H9 (cell line): ENCODE measurements around the gene CSNK1A1L. TPM values are rescaled to one million over a fixed set of nuclear protein-coding genes. Genes with fewer than 3 reads are reported as not detected.

Experiments used
- DNase-seq: peaks from one replicate; pipeline ENCODE4 v3.0.0-alpha.2; 2017
- H2AFZ ChIP-seq: one replicate; pipeline ENCODE4 v1.6.1; 2013; ENCODE audit warnings: mild to moderate bottlenecking, low read length, control low read depth, moderate library complexity
- H2AK5ac ChIP-seq: 2 replicates; pipeline ENCODE4 v1.6.1; 2013; ENCODE audit warnings: low read length, control low read depth, mixed read lengths; ENCODE audit not compliant: insufficient read length
- H2BK120ac ChIP-seq: one replicate; pipeline ENCODE4 v1.6.1; 2013; ENCODE audit warnings: low read depth, mild to moderate bottlenecking, low read length, control low read depth, inconsistent platforms; ENCODE audit not compliant: poor library complexity, severe bottlenecking
- H2BK12ac ChIP-seq: 2 replicates; pipeline ENCODE4 v1.6.1; 2013; ENCODE audit warnings: low read length, control low read depth, mixed read lengths, low read depth; ENCODE audit not compliant: insufficient read length
- H2BK15ac ChIP-seq: 2 replicates; pipeline ENCODE4 v1.6.1; 2013; ENCODE audit warnings: low read depth, low read length, control low read depth
- H2BK20ac ChIP-seq: one replicate; pipeline ENCODE4 v1.6.1; 2013; ENCODE audit warnings: low read depth, mild to moderate bottlenecking, low read length, control low read depth, inconsistent platforms; ENCODE audit not compliant: poor library complexity, severe bottlenecking
- H2BK5ac ChIP-seq: 2 replicates; pipeline ENCODE4 v1.6.1; 2013; ENCODE audit warnings: low read length, control low read depth, mixed read lengths; ENCODE audit not compliant: insufficient read length
- H3K14ac ChIP-seq: 2 replicates; pipeline ENCODE4 v1.6.1; 2013; ENCODE audit warnings: low read length, control low read depth; ENCODE audit not compliant: insufficient read depth
- H3K18ac ChIP-seq: 2 replicates; pipeline ENCODE4 v1.6.1; 2013; ENCODE audit warnings: low read depth, mild to moderate bottlenecking, mixed read lengths, low read length, control low read depth; ENCODE audit not compliant: insufficient read length
- H3K23ac ChIP-seq: 2 replicates; pipeline ENCODE4 v1.6.1; 2013; ENCODE audit warnings: low read length, control low read depth, mixed read lengths, low read depth; ENCODE audit not compliant: insufficient read length
- H3K23me2 ChIP-seq: 2 replicates; pipeline ENCODE4 v1.6.1; 2013; ENCODE audit warnings: low read depth, mild to moderate bottlenecking, mixed read lengths, low read length, control low read depth; ENCODE audit not compliant: insufficient read length, poor library complexity, severe bottlenecking
- H3K27ac ChIP-seq: 2 replicates; pipeline ENCODE4 v1.5.1; 2013; ENCODE audit warnings: low read length, control low read depth, mixed read lengths, low read depth; ENCODE audit not compliant: insufficient read length
- H3K27me3 ChIP-seq: 2 replicates; pipeline ENCODE4 v1.6.1; 2013; ENCODE audit warnings: low read length, control low read depth, inconsistent platforms; ENCODE audit not compliant: insufficient read depth
- H3K4ac ChIP-seq: 2 replicates; pipeline ENCODE4 v1.6.1; 2013; ENCODE audit warnings: low read depth, mild to moderate bottlenecking, control low read depth, inconsistent platforms, low read length, moderate library complexity
- H3K4me1 ChIP-seq: 2 replicates; pipeline ENCODE4 v1.6.1; 2013; ENCODE audit warnings: low read length, control low read depth, inconsistent platforms; ENCODE audit not compliant: insufficient read depth
- H3K4me2 ChIP-seq: 2 replicates; pipeline ENCODE4 v1.6.1; 2013; ENCODE audit warnings: low read length, control low read depth, mixed read lengths; ENCODE audit not compliant: insufficient read length, insufficient read depth
- H3K56ac ChIP-seq: 2 replicates; pipeline ENCODE4 v1.6.1; 2013; ENCODE audit warnings: low read depth, mild to moderate bottlenecking, mixed read lengths, low read length, control low read depth; ENCODE audit not compliant: insufficient read length
- H3K79me1 ChIP-seq: 2 replicates; pipeline ENCODE4 v1.6.1; 2013; ENCODE audit warnings: low read depth, mild to moderate bottlenecking, moderate library complexity, low read length, control low read depth, inconsistent platforms; ENCODE audit not compliant: insufficient read depth, poor library complexity, severe bottlenecking
- H3K79me2 ChIP-seq: 2 replicates; pipeline ENCODE4 v1.6.1; 2013; ENCODE audit warnings: low read length, control low read depth, inconsistent platforms; ENCODE audit not compliant: insufficient read depth
- H3K9ac ChIP-seq: 2 replicates; pipeline ENCODE4 v1.6.1; 2013; ENCODE audit warnings: low read length, control low read depth, mixed read lengths; ENCODE audit not compliant: insufficient read length; ENCODE audit errors: extremely low read depth
- H3K9me3 ChIP-seq: one replicate; pipeline ENCODE4 v1.6.1; 2013; ENCODE audit warnings: low read depth, low read length, inconsistent platforms; ENCODE audit not compliant: control insufficient read depth
- H3T11ph ChIP-seq: one replicate; pipeline ENCODE4 v1.6.1; 2013; ENCODE audit warnings: mild to moderate bottlenecking, low read length, control low read depth, inconsistent platforms
- H4K20me1 ChIP-seq: one replicate; pipeline ENCODE4 v1.6.1; 2013; ENCODE audit not compliant: control insufficient read depth, insufficient read length, insufficient read depth
- H4K5ac ChIP-seq: 2 replicates; pipeline ENCODE4 v1.6.1; 2013; ENCODE audit warnings: low read depth, mild to moderate bottlenecking, mixed read lengths, low read length, control low read depth; ENCODE audit not compliant: insufficient read length
- H4K8ac ChIP-seq: replicated peaks from 2 replicates; pipeline ENCODE4 v1.6.1; 2013; ENCODE audit warnings: low read length, control low read depth, mixed read lengths, low read depth; ENCODE audit not compliant: insufficient read length
- H4K91ac ChIP-seq: 2 replicates; pipeline ENCODE4 v1.6.1; 2013; ENCODE audit warnings: low read depth, mild to moderate bottlenecking, moderate library complexity, mixed read lengths, low read length, control low read depth; ENCODE audit not compliant: insufficient read length
- H3K27ac Mint-ChIP-seq, 3 experiments: 2 replicates in 2 of 3; 3 replicates in 1 of 3; pipeline ENCODE4 v1.8.0; 2020 to 2021; ENCODE audit warnings: mixed read lengths in 3 of 3, mild to moderate bottlenecking in 1 of 3, moderate library complexity in 1 of 3
- H3K27me3 Mint-ChIP-seq: 2 replicates; pipeline ENCODE4 v1.8.0; 2021; ENCODE audit warnings: low read depth, mild to moderate bottlenecking, moderate library complexity, mixed read lengths
- H3K36me3 Mint-ChIP-seq, 3 experiments: 2 replicates in 2 of 3; 3 replicates in 1 of 3; pipeline ENCODE4 v1.8.0; 2020 to 2021; ENCODE audit warnings: low read depth in 3 of 3, mixed read lengths in 3 of 3; ENCODE audit not compliant: insufficient read depth in 1 of 3
- H3K4me1 Mint-ChIP-seq, 2 experiments: 2 replicates each; pipeline ENCODE4 v1.8.0; 2020; ENCODE audit warnings: mixed read lengths in 2 of 2
- H3K4me3 Mint-ChIP-seq, 2 experiments: 2 replicates in 1 of 2; 3 replicates in 1 of 2; pipeline ENCODE4 v1.8.0; 2020 to 2021; ENCODE audit warnings: mild to moderate bottlenecking in 2 of 2, mixed read lengths in 2 of 2, moderate library complexity in 1 of 2
- H3K9me3 Mint-ChIP-seq, 2 experiments: 2 replicates in 1 of 2; 3 replicates in 1 of 2; pipeline ENCODE4 v1.8.0; 2020; ENCODE audit warnings: mild to moderate bottlenecking in 2 of 2, mixed read lengths in 2 of 2, moderate library complexity in 1 of 2
- WGBS: extraction: QIAGEN DNeasy Blood & Tissue Kit; methylation state at CpG from one replicate; pipeline ENCODE4 v1.1.7; 2013; ENCODE audit warnings: missing lambda C conversion rate, low lambda C conversion rate, mixed read lengths; ENCODE audit not compliant: insufficient read length; ENCODE audit errors: extremely low coverage; 5-methylcytosine and 5-hydroxymethylcytosine counted together
- total RNA-seq: library from RNA; stranded (reverse); gene quantifications from 2 replicates; pipeline ENCODE4 v1.2.1, GENCODE V29; 2021
- TF ChIP-seq, protein P1 (sequence below): fragments of 200-600 bp; sonication (generic); conservative IDR thresholded peaks from 3 replicates; pipeline ENCODE4 v1.8.0; 2021; ENCODE audit warnings: antibody characterized with exemption, mild to moderate bottlenecking

CSNK1A1L gene
- total RNA-seq, 1 experiment from 2014 or later = not detected

DNA sequence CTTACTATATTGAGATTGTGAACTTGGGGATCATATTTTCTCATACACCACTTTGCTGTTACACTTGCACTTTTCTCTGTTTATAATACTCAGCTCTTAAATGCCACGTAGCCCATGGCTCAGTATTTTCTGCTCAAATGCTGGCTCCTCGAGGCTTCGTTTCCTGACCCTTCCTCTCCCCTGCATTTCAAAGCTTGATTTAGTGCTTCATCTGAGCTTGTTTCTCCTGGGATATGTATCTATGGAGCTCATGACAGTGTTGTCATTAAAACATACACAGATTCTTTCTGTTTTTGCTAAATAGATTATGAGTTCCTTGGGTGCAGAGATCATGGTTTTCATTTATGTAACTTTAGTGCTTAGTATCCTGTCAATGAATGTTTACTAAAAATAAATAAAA is 11.4 kb downstream of the CSNK1A1L start:
- Mint-ChIP-seq H3K27me3 (no peaks in the 10 kb centered on the region), H3K36me3 (no peaks in the 10 kb centered on the region), H3K9me3 (no peaks in the 10 kb centered on the region), H3K4me1 (0 out of 4 replicates have a peak, but pooled peaks cover 0 to 3% of the 10 kb centered on the region in 2 experiments), H3K27ac (no peak overlapping the region), H3K4me3 (no peak overlapping the region)
- Histone ChIP-seq H2AK5ac (no peak overlapping the region), H3K23ac (no peak overlapping the region), H3K4ac (no peak overlapping the region), H4K91ac (no peak overlapping the region), H2BK20ac (no peak overlapping the region), H3K23me2 (no peaks in the 10 kb centered on the region), H4K5ac (no peak overlapping the region), H3K27ac (no peak overlapping the region), H3K9me3 (no peaks in the 10 kb centered on the region), H2BK12ac (no peak overlapping the region), H2AFZ (no peak overlapping the region), H4K8ac (no peak overlapping the region), H3K4me2 (no peak overlapping the region), H3K4me1 (no peaks in the 10 kb centered on the region), H3T11ph (no peak overlapping the region), H4K20me1 (no peaks in the 10 kb centered on the region), H2BK5ac (no peak overlapping the region), H3K79me1 (no peaks in the 10 kb centered on the region), H3K9ac (no peak overlapping the region), H3K56ac (no peak overlapping the region), H3K14ac (no peak overlapping the region), H2BK15ac (no peak overlapping the region), H2BK120ac (no peak overlapping the region), H3K27me3 (no peaks in the 10 kb centered on the region), H3K18ac (no peak overlapping the region), H3K79me2 (no peaks in the 10 kb centered on the region)
- TF ChIP-seq, protein P1, sequence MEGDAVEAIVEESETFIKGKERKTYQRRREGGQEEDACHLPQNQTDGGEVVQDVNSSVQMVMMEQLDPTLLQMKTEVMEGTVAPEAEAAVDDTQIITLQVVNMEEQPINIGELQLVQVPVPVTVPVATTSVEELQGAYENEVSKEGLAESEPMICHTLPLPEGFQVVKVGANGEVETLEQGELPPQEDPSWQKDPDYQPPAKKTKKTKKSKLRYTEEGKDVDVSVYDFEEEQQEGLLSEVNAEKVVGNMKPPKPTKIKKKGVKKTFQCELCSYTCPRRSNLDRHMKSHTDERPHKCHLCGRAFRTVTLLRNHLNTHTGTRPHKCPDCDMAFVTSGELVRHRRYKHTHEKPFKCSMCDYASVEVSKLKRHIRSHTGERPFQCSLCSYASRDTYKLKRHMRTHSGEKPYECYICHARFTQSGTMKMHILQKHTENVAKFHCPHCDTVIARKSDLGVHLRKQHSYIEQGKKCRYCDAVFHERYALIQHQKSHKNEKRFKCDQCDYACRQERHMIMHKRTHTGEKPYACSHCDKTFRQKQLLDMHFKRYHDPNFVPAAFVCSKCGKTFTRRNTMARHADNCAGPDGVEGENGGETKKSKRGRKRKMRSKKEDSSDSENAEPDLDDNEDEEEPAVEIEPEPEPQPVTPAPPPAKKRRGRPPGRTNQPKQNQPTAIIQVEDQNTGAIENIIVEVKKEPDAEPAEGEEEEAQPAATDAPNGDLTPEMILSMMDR = no peak
- WGBS = no CpG with 5 or more reads among the region's 3 CpGs
- no peak for DNase-seq
